ENCODE measurements around the gene ARHGAP22. TPM values are rescaled to one million over a fixed set of nuclear protein-coding genes. Genes with fewer than 3 reads are reported as not detected.

ARHGAP22 gene
- total RNA-seq, 2 experiments from 2014 or later: 0.19 to 0.46 TPM

DNA sequence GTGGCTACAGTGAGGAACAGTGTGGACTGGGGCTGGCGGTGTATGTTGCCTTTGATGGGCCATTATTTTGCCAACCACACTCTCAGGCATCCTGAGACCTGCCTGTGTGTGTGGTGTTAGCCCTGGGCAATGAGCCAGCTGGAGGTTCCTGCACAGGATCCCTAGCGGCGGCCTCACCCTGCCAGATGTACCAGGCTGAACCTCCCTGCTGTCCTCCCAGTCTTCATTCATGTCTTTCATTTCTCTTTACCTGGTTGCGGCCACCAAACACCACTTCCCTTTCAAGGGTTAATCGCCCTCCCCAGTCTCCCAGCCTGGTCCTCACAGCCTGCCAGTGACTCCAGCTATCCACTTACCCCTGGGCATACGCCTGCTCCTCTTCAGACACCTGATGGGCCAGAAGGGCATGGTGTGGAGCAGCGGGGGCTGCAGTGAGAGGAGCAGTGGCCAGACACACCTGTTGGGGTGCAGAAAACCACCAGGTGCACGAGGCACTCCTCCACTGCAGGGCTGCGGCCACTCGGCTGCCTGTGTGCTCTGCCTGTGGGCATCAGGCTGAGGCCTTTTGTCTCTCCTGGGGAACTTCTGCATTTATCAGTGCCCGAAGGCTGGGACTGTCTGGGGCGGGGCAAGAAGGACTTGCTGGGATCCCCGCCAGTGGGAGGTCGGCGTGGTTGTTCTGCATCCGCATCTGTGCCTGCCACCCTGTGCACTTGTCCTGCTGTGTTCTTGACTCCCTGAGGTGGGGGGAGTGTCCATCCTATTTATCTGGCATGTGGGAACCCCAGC lies 111.6 kb downstream of the ARHGAP22 start:
- no peak overlapping the region for H3K4me3 ChIP-seq (ENCODE audit: low read depth, low read length, poor library complexity, severe bottlenecking)
- POLR2A ChIA-PET: interaction anchor here (1.2 kb wide), 1 partner anchor 25 kb away, joined by 3 read pairs; no protein-coding TSS in a partner anchor
- H3K4me1 ChIP-seq (ENCODE audit: insufficient read depth, low read length, poor library complexity, severe bottlenecking): no peaks in the 10 kb centered on the region
- H3K9me2 ChIP-seq (ENCODE audit: insufficient read depth, low read length): no peaks in the 10 kb centered on the region
- no peaks in the 10 kb centered on the region for H3K79me2 ChIP-seq (ENCODE audit: insufficient read depth, low read depth, low read length)
- DNase-seq (ENCODE audit: low spot score): no peak
- BruUV-seq (replicated peaks): no TSS peak
- H3K9me3 ChIP-seq (ENCODE audit: low read length): no peaks in the 10 kb centered on the region
- no peaks in the 10 kb centered on the region for H3K36me3 ChIP-seq (ENCODE audit: insufficient read depth, low read length)
- no peak for TF ChIP-seq EZH2phosphoT487 (IDR thresholded peaks at IDR 0.05; ENCODE audit: borderline replicate concordance, low read depth, low read length)
- TF ChIP-seq, protein P1, sequence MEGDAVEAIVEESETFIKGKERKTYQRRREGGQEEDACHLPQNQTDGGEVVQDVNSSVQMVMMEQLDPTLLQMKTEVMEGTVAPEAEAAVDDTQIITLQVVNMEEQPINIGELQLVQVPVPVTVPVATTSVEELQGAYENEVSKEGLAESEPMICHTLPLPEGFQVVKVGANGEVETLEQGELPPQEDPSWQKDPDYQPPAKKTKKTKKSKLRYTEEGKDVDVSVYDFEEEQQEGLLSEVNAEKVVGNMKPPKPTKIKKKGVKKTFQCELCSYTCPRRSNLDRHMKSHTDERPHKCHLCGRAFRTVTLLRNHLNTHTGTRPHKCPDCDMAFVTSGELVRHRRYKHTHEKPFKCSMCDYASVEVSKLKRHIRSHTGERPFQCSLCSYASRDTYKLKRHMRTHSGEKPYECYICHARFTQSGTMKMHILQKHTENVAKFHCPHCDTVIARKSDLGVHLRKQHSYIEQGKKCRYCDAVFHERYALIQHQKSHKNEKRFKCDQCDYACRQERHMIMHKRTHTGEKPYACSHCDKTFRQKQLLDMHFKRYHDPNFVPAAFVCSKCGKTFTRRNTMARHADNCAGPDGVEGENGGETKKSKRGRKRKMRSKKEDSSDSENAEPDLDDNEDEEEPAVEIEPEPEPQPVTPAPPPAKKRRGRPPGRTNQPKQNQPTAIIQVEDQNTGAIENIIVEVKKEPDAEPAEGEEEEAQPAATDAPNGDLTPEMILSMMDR (conservative IDR thresholded peaks at IDR 0.05; ENCODE audit: low read length): no peak
- no peaks in the 10 kb centered on the region for H4K20me1 ChIP-seq (ENCODE audit: insufficient read depth, low read length)
- intact Hi-C loops (cut with micrococcal nuclease; ENCODE audit: unreplicated experiment): no loop called here
- H2AFZ ChIP-seq (ENCODE audit: low read length): no peak overlapping the region
- no peak overlapping the region for H3K27ac ChIP-seq (ENCODE audit: low read depth, low read length, poor library complexity, severe bottlenecking)
- CTCF ChIA-PET (ENCODE audit: unreplicated experiment): no interaction called here
- H3K4me2 ChIP-seq (ENCODE audit: low read length): no peak overlapping the region

DNA sequence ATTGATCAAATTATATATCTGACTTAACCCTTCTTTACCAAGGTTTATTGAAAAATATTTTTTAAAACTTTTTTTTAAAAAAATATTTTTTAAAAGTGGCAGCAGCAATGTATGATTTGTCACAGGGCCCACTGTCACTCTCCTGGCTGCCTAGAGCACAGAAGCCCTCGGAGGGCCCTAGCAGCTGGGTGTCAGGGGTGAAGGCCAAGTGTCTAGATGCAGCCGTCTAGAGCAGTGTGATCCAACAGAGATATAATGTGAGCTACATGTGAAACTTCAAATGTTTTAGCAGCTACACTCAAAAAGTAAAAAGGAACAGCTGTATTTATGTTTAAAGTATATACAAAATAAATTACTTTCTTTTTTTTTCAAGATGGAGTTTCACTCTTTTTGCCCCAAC lies 112.7 kb downstream of the ARHGAP22 start:
- no peak overlapping the region for H2AFZ ChIP-seq (ENCODE audit: low read length)
- no peaks in the 10 kb centered on the region for H3K9me2 ChIP-seq (ENCODE audit: insufficient read depth, low read length)
- intact Hi-C loops (cut with micrococcal nuclease; ENCODE audit: unreplicated experiment): no loop called here
- H3K79me2 ChIP-seq (ENCODE audit: insufficient read depth, low read depth, low read length): no peaks in the 10 kb centered on the region
- CTCF ChIA-PET (ENCODE audit: unreplicated experiment): no interaction called here
- H3K9me3 ChIP-seq (ENCODE audit: low read length): no peaks in the 10 kb centered on the region
- no TSS peak for BruUV-seq (replicated peaks)
- DNase-seq (ENCODE audit: low spot score): no peak
- TF ChIP-seq, protein P1 (conservative IDR thresholded peaks at IDR 0.05; ENCODE audit: low read length): no peak
- TF ChIP-seq EZH2phosphoT487 (IDR thresholded peaks at IDR 0.05; ENCODE audit: borderline replicate concordance, low read depth, low read length): no peak
- no peak overlapping the region for H3K4me3 ChIP-seq (ENCODE audit: low read depth, low read length, poor library complexity, severe bottlenecking)
- no peak overlapping the region for H3K27ac ChIP-seq (ENCODE audit: low read depth, low read length, poor library complexity, severe bottlenecking)
- no peaks in the 10 kb centered on the region for H4K20me1 ChIP-seq (ENCODE audit: insufficient read depth, low read length)
- POLR2A ChIA-PET: interaction anchor here (1.2 kb wide), 1 partner anchor 24 kb away, joined by 3 read pairs; no protein-coding TSS in a partner anchor
- H3K4me1 ChIP-seq (ENCODE audit: insufficient read depth, low read length, poor library complexity, severe bottlenecking): no peaks in the 10 kb centered on the region
- no peaks in the 10 kb centered on the region for H3K36me3 ChIP-seq (ENCODE audit: insufficient read depth, low read length)
- no peak overlapping the region for H3K4me2 ChIP-seq (ENCODE audit: low read length)

All from OCI-LY7 (cell line).